AML-193 (cell line): Measurements from ENCODE around the gene SETDB2.

Experiments
- DNase-seq, 2 experiments: peaks; one replicate each; lab custom pipeline; 2025; lab: John Stamatoyannopoulos, UW

The SETDB2 gene

DNA sequence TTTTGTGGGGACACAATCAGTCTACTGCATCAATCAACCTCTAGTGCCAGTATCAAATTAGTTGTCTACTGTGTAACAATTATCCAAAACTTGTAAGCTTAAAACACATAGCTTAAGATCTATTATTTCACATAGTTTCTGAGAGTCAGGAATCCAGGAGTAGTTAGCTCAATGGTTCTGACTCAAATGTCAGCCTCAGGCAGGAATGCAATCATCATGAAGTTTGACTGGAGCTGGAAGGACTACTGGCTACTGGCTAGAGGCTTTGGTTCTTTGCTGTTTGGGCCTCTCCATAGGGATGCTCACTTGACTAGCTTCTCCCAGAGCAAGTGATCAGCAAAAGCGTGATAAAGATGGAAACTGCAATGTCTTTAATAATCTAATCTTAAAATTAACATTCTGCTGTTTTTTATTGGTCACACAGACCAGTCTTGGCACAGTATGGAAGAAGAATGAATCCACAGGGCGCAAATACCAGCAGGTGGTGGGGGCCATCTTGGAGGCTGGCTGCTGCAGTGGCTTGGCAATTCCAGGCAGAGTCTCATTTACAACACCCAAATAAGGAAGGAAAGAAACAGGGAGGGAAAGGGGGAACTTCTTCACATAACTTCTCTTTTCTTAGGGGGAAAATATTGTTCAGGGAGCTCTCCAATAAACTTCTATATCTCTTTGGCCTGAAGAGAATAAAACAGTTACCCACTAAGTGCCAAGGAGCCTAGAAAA lies 15.9 kb upstream of the SETDB2 start:
- DNase-seq, result peak; percentile 57 to 66

DNA sequence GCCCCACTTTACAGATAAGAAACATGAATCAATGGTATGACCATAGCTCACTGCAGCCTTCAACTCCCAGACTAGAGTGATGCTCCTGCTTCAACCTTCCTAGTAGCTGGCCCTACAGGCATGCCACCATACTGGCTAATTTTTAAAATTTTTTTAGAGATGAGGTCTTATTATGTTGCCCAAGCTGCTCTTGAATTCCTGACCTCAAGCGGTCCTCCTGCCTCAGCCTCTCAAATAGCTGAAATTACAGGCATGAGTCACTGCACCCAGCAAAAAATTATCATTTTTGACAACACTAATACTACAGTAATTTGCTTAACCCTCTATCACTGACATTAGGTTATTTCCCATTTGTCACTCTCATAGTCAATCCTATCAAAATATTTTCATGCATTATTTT lies 15.0 kb upstream of the SETDB2 start:
- no peak for DNase-seq

DNA sequence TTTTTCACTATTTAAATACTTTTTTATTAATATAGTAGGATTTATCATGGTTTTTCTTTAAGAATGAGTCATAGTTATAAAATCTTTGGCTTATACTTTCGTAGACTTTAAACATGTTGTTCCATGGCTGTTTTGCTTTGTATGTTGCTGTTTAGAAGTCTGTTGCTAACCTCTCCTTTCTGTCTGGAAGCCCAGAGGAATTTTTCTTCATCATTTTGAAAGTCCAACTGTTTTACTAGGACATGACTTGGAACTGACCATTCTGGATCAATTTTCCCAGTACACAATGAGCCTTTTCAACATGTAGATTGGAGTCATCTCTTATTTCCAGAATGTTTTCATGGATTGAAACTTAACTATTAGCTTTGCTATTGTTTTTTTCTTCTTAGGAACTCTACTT lies 8.1 kb upstream of the SETDB2 start:
- DNase-seq, result no peak

DNA sequence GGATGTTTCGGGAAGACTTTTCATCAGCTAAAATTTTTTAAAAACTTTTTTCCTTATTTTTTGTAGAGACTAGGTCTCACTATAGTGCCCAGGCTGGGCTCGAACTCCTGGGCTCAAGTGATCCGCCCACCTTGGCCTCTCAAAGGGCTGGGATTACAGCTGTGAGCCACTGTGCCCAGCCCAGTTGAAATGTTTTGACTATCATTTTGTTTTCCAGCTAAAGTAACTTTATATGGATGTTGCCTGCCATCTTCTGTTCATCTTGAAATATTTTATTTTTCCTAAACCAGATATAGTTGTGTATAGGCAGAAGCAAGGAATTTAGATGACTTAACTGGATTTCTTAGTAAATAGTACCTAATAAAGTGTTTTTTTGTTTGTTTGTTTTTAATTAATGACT lies 7.2 kb upstream of the SETDB2 start:
- DNase-seq, result peak; percentile 42 to 52

DNA sequence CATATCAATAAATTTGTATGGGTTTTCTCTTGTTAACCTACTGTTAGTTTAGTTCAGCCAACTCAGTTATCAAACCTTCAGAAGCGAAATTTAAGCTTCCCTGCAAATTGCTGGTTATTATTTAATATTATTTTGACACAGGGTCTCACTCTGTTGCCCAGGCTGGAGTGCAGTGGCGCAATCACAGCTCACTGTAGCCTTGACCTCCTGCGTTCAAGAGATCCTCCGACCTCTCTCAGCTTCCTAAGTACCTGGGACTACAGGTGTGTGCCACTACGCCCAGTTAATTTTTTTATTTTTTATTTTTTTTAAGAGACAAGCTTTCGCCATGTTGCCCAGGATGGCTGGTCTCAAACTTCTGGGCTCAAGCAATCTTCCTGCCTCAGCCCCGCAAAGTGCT lies 6.4 kb upstream of the SETDB2 start:
- no peak for DNase-seq

DNA sequence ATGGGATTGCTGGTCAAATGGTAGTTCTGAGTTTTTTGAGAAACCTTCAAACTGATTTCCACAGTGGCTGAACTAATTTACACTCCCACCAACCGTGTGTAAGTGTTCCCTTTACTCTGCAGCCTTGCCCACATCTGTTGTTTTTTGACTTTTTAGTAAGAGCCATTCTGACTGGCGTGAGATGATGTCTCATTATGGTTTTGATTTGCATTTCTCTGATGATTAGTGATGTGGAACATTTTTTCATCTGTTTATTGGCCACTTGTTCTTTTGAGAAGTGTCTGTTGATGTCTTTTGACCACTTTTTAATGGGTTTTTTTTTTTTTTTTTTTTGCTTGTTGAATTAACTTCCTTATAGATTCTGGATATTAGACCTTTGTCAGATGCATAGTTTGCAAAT lies 4.5 kb upstream of the SETDB2 start:
- no peak for DNase-seq

DNA sequence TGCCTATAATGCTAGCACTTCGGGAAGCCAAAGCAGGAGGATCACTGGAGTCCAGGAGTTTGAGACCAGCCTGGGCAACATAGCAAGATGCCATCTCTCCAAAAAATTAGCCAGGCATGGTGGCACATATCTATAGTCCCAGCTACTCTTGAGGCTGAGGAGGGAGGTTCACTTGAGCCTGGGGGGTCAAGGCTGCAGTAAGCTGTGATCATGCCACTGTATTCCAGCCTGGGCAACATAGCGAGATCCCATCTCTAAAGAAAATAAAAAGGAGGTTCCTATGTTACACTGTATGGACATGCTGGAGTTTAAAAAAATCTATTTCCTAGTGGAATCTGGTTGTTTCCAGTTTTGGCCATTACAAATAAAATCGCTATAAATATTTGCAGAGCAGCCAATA lies 2.8 kb upstream of the SETDB2 start:
- DNase-seq, result no peak

DNA sequence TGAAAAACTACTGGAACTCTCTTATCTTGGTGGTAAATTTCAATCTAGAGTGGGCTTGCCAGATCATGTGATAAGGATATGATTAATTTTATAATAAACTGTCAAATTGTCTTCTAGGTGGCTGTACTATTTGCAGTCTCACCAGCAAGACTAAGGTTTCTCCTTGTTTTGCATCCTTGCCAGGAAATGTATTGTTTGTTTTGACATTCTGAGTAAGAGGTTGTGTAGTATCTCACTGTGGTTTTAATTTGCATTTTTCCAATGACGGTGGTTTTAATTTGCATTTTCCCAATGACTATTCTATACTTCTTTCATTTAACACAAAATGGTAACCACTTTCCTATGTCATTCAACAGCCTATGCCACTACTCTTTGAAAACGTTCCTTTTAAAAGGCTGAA lies 2.2 kb upstream of the SETDB2 start:
- DNase-seq, result no peak

DNA sequence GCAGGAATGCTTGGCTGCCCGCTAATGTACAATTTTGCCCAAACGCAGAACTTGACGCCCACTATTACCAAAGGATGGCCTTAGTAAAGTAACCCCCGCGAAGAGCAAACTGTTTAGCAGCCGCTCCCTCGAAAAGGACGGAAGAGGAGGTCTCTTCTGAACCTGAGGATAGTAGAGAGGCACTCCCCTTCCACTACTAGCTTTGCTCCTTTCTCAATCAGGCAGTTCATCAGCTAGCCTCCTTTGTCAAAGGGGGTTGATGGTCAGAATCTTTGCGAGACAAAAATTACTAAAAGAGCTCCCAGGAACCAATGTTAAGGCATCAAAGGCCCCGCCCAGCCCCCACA lies 744 bp upstream of the SETDB2 start:
- peak; percentile 51 to 54 for DNase-seq

DNA sequence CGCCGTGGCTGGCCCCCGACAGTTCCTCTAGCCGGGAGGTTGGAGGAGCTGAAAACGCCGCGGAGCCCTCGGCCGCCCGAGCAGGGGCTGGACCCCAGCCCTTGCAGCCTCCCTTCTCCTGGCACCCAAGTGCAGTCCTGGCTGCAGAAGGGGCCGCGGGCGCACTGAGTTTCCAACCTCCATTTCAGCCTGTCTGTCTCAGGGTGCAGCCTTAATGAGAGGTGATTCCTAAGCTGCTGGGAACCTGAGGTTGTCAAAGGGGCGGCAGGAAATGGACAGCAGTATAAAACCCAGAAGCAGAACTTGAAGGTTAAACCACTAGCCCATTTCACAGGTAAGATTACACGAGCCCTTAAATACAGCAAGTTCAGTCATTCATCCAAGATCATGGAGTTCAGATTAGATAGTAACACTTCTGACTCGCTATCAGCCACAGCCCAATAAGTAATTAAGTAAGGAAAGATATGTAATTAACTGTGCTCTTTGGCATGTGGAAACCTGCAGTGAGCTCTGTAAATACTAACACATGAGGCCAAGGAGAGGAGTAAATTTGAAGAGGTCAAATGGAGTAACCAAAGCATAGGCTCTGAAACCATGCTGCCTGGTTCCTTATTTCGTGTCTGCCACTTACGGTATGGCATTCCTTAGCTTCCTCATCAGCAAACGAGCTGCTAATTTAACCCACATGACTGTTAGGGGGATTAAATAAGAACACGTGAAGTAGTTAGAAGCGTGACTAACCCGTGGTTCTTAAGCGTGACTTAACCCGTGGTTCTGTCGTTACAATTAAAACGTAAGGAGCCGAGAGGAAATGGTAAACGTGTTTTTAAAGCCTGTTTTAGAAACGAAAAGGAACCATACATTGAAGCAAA lies 686 bp downstream of the SETDB2 start:
- peak; percentile 90 to 91 for DNase-seq

DNA sequence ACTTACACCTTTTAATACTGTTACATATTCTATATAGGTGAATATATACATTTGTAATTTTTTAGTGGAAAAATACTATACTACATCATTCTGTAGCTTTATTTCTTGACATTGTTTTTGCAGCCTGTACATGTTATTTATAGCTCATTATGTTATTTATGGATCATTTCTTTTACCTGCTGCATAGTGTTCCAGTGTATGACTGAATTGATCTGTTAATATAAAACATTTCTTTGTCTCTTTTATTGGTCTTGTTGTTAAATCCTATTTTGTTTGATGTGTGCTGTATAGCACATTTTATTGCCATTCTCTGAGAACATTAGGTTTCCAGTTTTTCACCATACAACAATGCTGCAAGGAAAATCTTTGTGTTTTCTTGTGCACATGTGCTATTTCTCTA lies 2.4 kb downstream of the SETDB2 start:
- DNase-seq, result no peak

DNA sequence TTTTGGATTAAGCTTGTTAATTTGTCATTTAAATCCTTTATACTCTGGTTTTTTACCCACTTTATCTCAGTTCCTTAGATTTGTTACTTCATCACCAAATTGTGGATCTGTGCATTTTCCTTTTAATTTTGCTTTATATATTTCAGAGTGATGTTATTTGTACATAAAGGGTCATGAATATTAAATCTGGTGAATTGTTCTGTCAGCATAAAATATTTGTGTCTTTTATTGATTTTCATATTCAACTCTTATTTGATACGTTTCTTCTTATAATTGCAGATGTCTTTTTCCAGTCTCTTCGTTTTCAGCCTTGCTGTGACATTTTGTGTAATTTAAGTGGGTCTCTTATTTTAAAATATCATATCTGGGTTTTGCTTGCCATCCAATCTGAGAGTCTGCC lies 4.7 kb downstream of the SETDB2 start:
- DNase-seq, result no peak

DNA sequence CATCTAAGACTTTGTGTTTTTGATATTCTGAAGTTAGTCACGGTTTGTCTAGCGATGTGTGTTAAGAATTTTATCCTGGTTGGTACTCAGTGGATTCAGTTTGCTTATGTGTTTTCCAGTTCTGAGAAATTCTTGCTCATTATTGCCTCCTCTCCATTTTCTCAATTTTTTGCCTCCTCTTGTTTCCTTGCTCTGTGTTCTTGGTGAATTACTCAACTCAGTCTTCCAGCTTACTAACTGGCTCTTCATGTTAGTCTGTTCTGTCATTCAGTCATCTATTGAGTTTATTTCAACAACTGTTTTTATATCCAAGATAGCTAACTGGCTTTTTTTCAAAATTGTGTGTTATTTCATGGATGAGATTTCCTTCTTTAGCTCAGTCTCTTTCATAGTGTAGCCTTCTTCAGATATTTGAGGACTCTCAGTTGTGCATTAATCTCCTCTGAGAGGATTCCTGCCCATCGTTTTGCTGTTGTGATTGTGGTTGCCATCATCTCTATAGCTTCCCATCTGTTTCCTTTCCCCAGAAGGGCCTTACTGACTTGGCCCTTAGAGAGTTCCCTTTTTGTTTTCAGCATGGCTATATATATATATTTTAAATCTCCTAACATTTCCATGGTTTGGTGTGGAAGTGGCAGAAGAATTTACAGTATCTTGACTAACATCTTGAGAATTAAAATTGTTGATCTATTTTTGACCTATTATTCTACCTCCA lies 6.2 kb downstream of the SETDB2 start:
- peak; percentile 65 to 71 for DNase-seq

DNA sequence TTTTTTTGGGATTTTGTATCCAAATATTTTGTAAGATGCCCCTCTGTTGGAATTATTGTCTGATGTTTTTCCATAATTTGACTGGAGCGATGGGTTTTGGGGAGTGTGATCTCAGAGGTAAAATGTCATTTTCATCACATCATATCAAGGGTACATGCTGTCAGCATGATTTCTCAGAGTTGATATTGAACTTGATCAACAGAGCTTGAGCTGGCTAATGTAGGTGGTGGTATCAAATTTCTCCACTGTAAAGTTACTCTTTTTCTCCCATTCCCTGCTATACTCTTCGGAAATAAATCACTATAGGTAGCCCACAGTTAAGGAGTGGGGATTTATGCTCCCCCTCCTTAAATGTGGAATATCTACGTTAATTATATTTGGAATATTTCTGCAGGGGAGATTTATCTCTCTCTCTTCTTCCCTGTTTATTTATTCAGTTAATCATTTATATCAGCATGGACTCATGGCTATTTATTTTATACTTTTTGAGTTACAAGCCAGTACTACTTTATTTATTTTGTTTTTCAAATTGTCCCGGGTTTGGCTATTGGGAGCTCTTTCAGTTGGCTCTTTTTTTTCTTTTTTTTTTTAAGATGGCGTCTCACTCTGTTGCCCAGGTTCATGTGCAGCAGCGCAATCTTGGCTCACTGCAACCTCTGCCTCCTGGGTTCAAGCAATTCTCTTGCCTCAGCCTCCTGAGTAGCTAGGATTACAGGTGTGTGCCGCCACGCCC lies 8.8 kb downstream of the SETDB2 start:
- no peak for DNase-seq

DNA sequence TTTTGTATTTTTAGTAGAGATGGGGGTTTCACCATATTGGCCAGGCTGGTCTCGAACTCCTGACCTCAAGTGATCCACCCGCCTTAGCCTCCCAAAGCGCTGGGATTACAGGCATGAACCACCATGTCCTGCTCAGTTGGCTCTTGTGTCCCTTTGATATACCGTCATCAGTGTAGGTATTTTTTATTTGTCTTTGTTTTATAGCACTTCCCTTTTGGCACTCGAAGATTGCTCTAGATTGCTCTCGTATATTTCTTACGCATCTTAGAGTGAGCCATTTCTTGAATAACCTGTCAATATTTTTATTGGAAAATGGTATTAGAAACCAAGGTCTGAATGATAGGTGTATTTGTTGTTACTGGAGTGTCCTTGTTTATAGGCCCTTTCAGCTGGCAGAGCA lies 9.4 kb downstream of the SETDB2 start:
- DNase-seq, result no peak

DNA sequence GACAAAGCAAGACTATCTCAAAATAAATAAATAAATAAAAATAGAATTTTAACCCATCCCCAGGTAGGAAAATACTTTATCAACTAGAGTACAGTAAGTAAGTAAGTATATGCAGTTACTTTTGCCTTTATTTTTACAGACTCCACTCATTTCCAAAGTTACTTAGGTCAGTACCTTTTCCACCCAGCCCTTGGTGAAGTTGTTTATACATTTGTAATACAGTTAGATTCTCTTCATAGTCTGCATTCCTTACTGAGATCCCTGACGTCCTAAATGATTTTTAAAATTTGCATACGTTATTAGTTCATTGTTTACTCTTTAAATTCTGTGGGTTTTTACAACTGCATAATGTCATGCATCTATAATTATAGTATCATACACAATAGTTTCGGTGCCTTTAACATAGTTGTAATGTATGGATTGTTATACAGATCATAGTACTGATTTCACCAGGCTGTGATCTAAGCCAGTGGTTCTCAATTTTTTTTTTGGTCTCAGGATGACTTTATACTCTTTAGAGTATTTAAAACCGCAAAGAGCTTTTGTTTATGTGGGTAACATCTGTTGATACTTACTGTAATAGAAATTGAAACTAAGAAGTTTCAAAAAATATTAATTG lies 10.4 kb downstream of the SETDB2 start:
- DNase-seq, result no peak

DNA sequence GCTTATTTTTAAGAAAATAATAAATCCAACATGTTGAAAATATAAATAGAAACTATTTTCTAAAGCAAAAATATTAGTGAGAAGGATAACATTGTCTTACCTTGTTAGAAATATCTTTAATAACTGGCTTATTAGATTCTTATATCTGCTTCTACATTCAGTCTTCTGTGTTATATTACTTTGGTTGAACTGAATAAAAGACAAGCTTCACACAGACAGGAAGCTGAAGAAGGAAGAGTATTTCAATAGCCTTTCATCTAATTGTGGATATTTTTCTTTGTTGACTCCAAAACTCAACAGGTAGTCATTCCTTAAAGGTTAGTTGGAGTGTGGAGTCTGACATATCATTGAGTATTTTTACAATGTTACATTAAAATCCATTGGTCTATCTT lies 10.9 kb downstream of the SETDB2 start:
- no peak for DNase-seq

DNA sequence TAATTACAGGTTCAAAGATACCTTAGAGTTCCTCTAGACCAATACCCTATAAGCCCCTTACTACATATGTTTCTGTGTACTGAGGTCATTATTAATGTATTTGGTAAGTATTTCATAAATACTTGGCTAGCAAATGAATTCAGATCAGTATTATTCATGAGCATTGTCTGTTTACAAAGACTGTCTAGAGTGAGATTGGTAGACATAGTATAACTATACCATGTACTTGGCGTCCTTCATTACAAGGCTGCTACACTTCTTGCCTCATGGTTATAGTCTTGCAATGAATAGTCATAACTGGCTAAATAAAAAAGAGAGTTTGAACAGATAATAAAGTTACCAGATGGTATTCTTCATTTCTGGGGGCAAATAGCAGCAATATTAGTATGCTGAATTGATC lies 12.1 kb downstream of the SETDB2 start:
- no peak for DNase-seq

DNA sequence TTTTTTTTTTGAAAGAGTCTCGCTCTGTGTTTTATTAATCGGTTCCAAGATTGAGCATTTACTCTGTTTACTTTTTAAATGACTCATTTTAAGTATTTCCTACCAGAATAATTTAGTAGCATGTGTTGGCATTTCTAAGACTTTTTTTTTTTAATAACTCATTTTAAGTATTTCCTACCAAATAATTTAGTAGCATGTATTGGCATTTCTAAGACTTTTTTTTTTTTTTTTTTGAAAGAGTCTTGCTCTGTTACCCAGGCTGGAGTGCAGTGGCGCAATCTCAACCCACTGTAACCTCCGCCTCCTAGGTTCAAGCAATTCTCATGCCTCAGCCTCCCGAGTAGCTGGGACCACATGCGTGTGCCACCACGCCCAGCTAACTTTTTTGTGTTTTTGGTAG lies 13.1 kb downstream of the SETDB2 start:
- DNase-seq, result no peak

DNA sequence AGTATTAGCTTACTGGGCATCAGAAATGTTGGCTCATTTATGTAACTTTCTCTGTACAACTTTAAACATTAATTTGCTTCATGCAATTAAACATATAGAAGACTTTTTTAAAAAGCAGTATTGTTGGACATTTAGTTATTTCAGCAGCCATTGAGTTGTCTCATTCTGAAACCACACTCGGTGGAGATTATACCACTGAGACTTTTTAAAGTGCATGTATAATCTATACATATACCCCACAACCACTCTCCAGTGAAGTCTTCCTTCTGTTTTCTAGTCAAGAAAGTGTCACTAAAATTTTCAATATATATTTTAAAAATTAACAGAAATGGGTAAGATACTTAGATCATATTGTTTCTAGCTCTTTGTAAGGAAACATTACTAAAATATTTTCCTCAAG lies 15.5 kb downstream of the SETDB2 start:
- DNase-seq, result no peak

DNA sequence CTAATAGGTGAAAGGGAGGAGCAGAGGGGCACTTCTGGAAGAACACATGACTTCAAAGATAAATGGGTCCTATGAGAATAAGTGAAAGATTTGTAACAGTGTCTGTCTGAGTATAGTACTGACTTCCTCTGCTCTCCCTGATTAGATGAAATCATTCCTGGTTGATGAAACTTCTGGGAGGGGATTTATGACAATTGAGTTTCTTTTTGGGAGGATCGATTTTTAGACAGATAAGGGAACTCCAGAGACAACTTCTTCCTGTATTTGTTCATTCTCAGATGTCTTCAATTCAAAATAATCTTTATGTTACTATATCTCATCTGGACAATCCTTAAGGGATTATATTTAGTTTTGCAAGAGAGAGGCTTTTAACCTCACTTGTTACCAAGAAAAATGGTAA lies 20.0 kb downstream of the SETDB2 start:
- DNase-seq, result no peak
